Thyroid gland (tissue), 4 donors: Measurements from ENCODE around the gene MKRN3.

Experiments
- POLR2A ChIP-seq, 2 donors: fragments of 450-650 bp; IDR thresholded peaks; one replicate each; pipeline ENCODE4 v1.6.1; 2017; ENCODE audit warnings: antibody characterized with exemption in 2 of 2, mild to moderate bottlenecking in 2 of 2, moderate library complexity in 1 of 2
- TF ChIP-seq, protein P1 (sequence below), 6 experiments: fragments of 200-600 bp in 3 of 6; fragments of 450-650 bp in 3 of 6; sonication (generic) in 3 of 6; IDR thresholded peaks; one replicate each; pipeline ENCODE4 v1.5.1; 2016 to 2019; ENCODE audit warnings: antibody characterized with exemption in 6 of 6, mild to moderate bottlenecking in 2 of 6, inconsistent platforms in 1 of 6, moderate library complexity in 1 of 6

DNA sequence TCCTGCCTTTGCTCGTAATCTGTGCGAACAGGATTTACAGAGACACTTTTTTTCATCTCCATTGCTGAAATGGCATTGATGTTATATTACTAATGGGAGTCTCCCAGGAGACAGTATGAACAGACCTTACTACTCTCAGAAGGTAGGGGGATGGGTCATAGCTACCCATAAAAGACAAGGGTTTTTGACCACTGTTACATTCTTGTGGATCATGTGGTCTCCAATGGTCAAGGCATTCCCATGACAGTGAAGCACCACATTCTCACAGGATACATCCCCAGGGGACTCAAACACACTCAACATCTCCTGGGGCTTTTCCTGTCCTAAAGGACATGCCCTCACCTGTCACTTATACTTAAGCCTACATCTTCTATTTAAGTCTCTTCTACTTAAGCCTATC lies 40.8 kb downstream of the MKRN3 start:
- TF ChIP-seq, protein P1, sequence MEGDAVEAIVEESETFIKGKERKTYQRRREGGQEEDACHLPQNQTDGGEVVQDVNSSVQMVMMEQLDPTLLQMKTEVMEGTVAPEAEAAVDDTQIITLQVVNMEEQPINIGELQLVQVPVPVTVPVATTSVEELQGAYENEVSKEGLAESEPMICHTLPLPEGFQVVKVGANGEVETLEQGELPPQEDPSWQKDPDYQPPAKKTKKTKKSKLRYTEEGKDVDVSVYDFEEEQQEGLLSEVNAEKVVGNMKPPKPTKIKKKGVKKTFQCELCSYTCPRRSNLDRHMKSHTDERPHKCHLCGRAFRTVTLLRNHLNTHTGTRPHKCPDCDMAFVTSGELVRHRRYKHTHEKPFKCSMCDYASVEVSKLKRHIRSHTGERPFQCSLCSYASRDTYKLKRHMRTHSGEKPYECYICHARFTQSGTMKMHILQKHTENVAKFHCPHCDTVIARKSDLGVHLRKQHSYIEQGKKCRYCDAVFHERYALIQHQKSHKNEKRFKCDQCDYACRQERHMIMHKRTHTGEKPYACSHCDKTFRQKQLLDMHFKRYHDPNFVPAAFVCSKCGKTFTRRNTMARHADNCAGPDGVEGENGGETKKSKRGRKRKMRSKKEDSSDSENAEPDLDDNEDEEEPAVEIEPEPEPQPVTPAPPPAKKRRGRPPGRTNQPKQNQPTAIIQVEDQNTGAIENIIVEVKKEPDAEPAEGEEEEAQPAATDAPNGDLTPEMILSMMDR (IDR thresholded peaks at IDR 0.05), result no peak
- no peak for TF ChIP-seq POLR2A (IDR thresholded peaks at IDR 0.05)
